Measurements from ENCODE around the gene SLMAP. TPM values are rescaled to one million over a fixed set of nuclear protein-coding genes. Genes with fewer than 3 reads are reported as not detected.

Gene SLMAP
- total and polyA plus RNA-seq, 2 donors, result 25.8 to 36.3 TPM

- Histone ChIP-seq H3K27ac (ENCODE audit: low read depth in 1 of 2, low read length in 1 of 2) (peak overlapping the region in 1 of 2 donors; percentile 37), H3K4me3 (ENCODE audit: low read length in 2 of 2) (no peak overlapping the region), H3K27me3 (ENCODE audit: control insufficient read depth in 2 of 2, insufficient read depth in 1 of 2, low read length in 1 of 2) (no peaks in the 10 kb centered on the region), H3K4me1 (ENCODE audit: control insufficient read depth in 2 of 2, insufficient read depth in 2 of 2, low read length in 2 of 2) (peaks cover 0 to 13% of the 10 kb centered on the region in 2 donors), H3K9me3 (ENCODE audit: control insufficient read depth in 2 of 2, insufficient read depth in 1 of 2, low read length in 1 of 2) (peaks cover 0 to 2% of the 10 kb centered on the region in 2 donors), H3K36me3 (ENCODE audit: control insufficient read depth in 2 of 2, insufficient read depth in 2 of 2, low read length in 1 of 2) (no peaks in the 10 kb centered on the region)
- WGBS, result 57% methylated on average over 19 of the region's 19 CpGs
- DNase-seq (ENCODE audit: low read depth in 6 of 9, low spot score in 9 of 9), result no peak
Measured at GRCh38 chr3:57959423-57960173, 203.5 kb downstream of the SLMAP start.

- DNase-seq (ENCODE audit: low read depth in 6 of 9, low spot score in 9 of 9), result no peak
- no peaks in the 10 kb centered on the region for H3K27me3 ChIP-seq (ENCODE audit: control insufficient read depth in 2 of 2, insufficient read depth in 1 of 2, low read length in 1 of 2)
- peaks cover 0 to 13% of the 10 kb centered on the region in 2 donors for H3K4me1 ChIP-seq (ENCODE audit: control insufficient read depth in 2 of 2, insufficient read depth in 2 of 2, low read length in 2 of 2)
- no peak overlapping the region for H3K4me3 ChIP-seq (ENCODE audit: low read length in 2 of 2)
- peaks cover 0 to 2% of the 10 kb centered on the region in 2 donors for H3K9me3 ChIP-seq (ENCODE audit: control insufficient read depth in 2 of 2, insufficient read depth in 1 of 2, low read length in 1 of 2)
- H3K36me3 ChIP-seq (ENCODE audit: control insufficient read depth in 2 of 2, insufficient read depth in 2 of 2, low read length in 1 of 2), result no peaks in the 10 kb centered on the region
- WGBS, result 89% methylated on average over 4 of the region's 4 CpGs
- H3K27ac ChIP-seq (ENCODE audit: low read depth in 1 of 2, low read length in 1 of 2), result no peak overlapping the region
Measured at GRCh38 chr3:57960174-57960505, 204.0 kb downstream of the SLMAP start.

DNA sequence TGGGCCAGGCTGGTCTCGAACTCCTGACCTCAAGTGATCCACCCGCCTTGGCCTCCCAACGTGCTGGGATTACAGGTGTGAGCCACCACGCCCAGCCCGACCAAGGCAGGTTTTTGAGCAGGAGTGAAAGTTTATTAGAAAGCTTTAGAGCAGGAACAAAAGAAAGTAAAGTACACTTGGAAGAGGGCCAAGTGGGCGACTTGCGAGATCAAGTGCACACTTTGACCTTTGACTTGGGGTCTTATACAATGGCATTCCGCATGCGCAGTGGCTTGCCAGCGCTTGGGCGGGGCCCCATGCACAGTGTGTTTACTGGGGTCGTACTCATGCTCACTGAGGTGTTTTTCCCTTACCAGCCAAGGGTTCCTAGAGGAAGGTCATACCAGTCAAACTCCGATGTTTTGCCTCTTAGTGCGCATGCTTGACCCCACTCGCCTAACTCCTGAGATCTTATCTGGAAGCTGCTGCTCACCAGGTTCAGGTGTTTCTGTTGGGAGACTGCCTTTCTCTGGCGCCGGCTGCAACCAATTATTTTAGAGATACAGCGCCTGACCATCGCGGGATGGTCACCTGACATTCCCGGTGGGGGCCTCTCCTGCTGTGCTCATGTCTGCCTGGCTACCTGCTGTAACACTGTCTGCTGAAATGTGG, 205.2 kb downstream of the SLMAP start:
- WGBS, result 93% methylated on average over 21 of the region's 21 CpGs
- H3K27ac ChIP-seq (ENCODE audit: low read depth in 1 of 2, low read length in 1 of 2), result no peak overlapping the region

DNA sequence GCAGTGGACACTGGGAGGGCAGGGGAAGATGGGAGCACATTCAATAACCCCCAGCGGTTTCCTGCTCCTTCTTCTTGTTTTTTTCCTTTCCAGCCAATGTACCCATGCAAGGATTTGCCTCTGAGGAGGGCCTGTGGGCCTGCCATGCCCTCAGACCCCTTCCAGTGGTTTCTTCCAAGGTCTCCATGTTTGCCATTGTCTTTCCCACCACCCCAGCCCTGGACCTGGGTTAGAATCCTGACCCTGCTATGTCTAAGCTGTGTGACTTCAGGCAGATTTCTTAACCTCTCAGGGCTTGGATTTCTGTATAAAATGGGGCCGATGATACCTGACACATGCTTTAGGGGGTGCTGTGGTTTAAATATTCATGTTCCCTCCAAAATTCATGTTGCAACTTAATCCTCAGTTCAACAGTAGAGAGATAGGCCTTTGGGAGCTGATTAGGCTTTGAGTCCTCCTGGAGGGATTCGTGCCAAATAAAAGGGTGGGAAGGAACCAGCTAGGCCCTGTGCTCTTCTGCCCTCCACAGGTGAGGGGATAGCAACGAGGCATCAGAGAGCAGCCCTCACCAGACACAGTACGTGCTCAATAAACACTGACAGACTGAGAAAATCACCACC, 205.8 kb downstream of the SLMAP start:
- WGBS, result 95% methylated on average over 5 of the region's 5 CpGs
- Histone ChIP-seq H3K9me3 (ENCODE audit: control insufficient read depth in 2 of 2, insufficient read depth in 1 of 2, low read length in 1 of 2) (peaks cover 0 to 2% of the 10 kb centered on the region in 2 donors), H3K36me3 (ENCODE audit: control insufficient read depth in 2 of 2, insufficient read depth in 2 of 2, low read length in 1 of 2) (no peaks in the 10 kb centered on the region), H3K4me1 (ENCODE audit: control insufficient read depth in 2 of 2, insufficient read depth in 2 of 2, low read length in 2 of 2) (peaks cover 0 to 17% of the 10 kb centered on the region in 2 donors), H3K27ac (ENCODE audit: low read depth in 1 of 2, low read length in 1 of 2) (no peak overlapping the region), H3K4me3 (ENCODE audit: low read length in 2 of 2) (no peak overlapping the region), H3K27me3 (ENCODE audit: control insufficient read depth in 2 of 2, insufficient read depth in 1 of 2, low read length in 1 of 2) (no peaks in the 10 kb centered on the region)
- DNase-seq (ENCODE audit: low read depth in 6 of 9, low spot score in 9 of 9), result peak in 2 of 9 donors; percentile 35 to 63

More for the DNA sequence above, 205.2 kb downstream of the SLMAP start:
- Histone ChIP-seq H3K4me3 (ENCODE audit: low read length in 2 of 2) (no peak overlapping the region), H3K36me3 (ENCODE audit: control insufficient read depth in 2 of 2, insufficient read depth in 2 of 2, low read length in 1 of 2) (no peaks in the 10 kb centered on the region), H3K9me3 (ENCODE audit: control insufficient read depth in 2 of 2, insufficient read depth in 1 of 2, low read length in 1 of 2) (peaks cover 0 to 2% of the 10 kb centered on the region in 2 donors), H3K27me3 (ENCODE audit: control insufficient read depth in 2 of 2, insufficient read depth in 1 of 2, low read length in 1 of 2) (no peaks in the 10 kb centered on the region), H3K4me1 (ENCODE audit: control insufficient read depth in 2 of 2, insufficient read depth in 2 of 2, low read length in 2 of 2) (peaks cover 0 to 13% of the 10 kb centered on the region in 2 donors)
- DNase-seq (ENCODE audit: low read depth in 6 of 9, low spot score in 9 of 9), result no peak

- 98% methylated on average over 6 of the region's 6 CpGs for WGBS
- Histone ChIP-seq H3K4me3 (ENCODE audit: low read length in 2 of 2) (no peak overlapping the region), H3K27me3 (ENCODE audit: control insufficient read depth in 2 of 2, insufficient read depth in 1 of 2, low read length in 1 of 2) (no peaks in the 10 kb centered on the region), H3K4me1 (ENCODE audit: control insufficient read depth in 2 of 2, insufficient read depth in 2 of 2, low read length in 2 of 2) (peaks cover 0 to 22% of the 10 kb centered on the region in 2 donors), H3K27ac (ENCODE audit: low read depth in 1 of 2, low read length in 1 of 2) (no peak overlapping the region), H3K9me3 (ENCODE audit: control insufficient read depth in 2 of 2, insufficient read depth in 1 of 2, low read length in 1 of 2) (peaks cover 0 to 2% of the 10 kb centered on the region in 2 donors), H3K36me3 (ENCODE audit: control insufficient read depth in 2 of 2, insufficient read depth in 2 of 2, low read length in 1 of 2) (no peaks in the 10 kb centered on the region)
- no peak for DNase-seq (ENCODE audit: low read depth in 6 of 9, low spot score in 9 of 9)
Measured at GRCh38 chr3:57962448-57962834, 206.3 kb downstream of the SLMAP start.

- H3K4me1 ChIP-seq (ENCODE audit: control insufficient read depth in 2 of 2, insufficient read depth in 2 of 2, low read length in 2 of 2), result peaks cover 3 to 33% of the 10 kb centered on the region in 2 donors
- no peaks in the 10 kb centered on the region for H3K36me3 ChIP-seq (ENCODE audit: control insufficient read depth in 2 of 2, insufficient read depth in 2 of 2, low read length in 1 of 2)
- DNase-seq (ENCODE audit: low read depth in 6 of 9, low spot score in 9 of 9), result no peak
- H3K4me3 ChIP-seq (ENCODE audit: low read length in 2 of 2), result no peak overlapping the region
- no peak overlapping the region for H3K27ac ChIP-seq (ENCODE audit: low read depth in 1 of 2, low read length in 1 of 2)
- no peaks in the 10 kb centered on the region for H3K27me3 ChIP-seq (ENCODE audit: control insufficient read depth in 2 of 2, insufficient read depth in 1 of 2, low read length in 1 of 2)
- WGBS, result 95% methylated on average over 7 of the region's 7 CpGs
- no peaks in the 10 kb centered on the region for H3K9me3 ChIP-seq (ENCODE audit: control insufficient read depth in 2 of 2, insufficient read depth in 1 of 2, low read length in 1 of 2)
Measured at GRCh38 chr3:57963811-57964346, 207.8 kb downstream of the SLMAP start.

DNA sequence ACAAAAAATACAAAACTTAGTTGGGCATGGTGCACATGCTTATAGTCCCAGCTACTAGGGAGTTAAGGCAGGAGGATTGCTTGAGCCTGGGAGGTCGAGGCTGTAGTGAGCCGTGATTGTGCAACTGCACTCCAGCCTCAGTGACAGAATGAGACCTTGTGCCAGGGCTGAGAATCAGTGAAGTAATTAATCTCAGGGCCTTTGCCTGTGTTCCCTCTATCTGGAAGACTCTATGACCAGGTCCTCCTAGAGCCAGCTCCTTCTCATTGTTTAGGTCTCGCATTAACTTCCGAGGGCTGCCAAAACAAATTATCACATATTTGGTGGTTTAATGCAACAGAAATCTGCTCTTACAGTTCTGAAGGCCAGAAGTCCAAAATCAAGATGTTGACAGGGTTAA, 210.7 kb downstream of the SLMAP start:
- Histone ChIP-seq H3K4me3 (ENCODE audit: low read length in 2 of 2) (no peak overlapping the region), H3K9me3 (ENCODE audit: control insufficient read depth in 2 of 2, insufficient read depth in 1 of 2, low read length in 1 of 2) (no peaks in the 10 kb centered on the region), H3K27me3 (ENCODE audit: control insufficient read depth in 2 of 2, insufficient read depth in 1 of 2, low read length in 1 of 2) (no peaks in the 10 kb centered on the region), H3K36me3 (ENCODE audit: control insufficient read depth in 2 of 2, insufficient read depth in 2 of 2, low read length in 1 of 2) (no peaks in the 10 kb centered on the region), H3K4me1 (ENCODE audit: control insufficient read depth in 2 of 2, insufficient read depth in 2 of 2, low read length in 2 of 2) (peaks cover 3 to 27% of the 10 kb centered on the region in 2 donors), H3K27ac (ENCODE audit: low read depth in 1 of 2, low read length in 1 of 2) (no peak overlapping the region)
- WGBS, result 87% methylated on average over 4 of the region's 4 CpGs
- DNase-seq (ENCODE audit: low read depth in 6 of 9, low spot score in 9 of 9), result no peak

DNA sequence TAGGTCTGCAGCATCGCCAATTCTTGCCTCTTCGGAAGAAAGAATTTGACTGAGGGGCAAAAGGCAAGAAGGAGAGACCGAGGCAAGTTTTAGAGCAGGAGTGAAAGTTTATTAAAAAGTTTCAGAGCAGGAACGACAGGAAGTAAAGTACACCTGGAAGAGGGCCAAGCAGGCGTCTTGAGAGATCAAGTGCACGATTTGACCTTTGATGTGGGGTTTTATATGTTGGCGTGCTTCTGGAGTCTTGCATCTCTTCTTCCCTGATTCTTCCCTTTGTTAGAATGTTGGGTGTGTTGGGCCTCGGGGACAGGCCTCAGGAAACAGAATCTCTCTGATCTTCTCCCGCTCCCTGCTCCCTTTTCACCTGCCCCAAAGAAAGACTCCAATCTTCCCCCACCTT, 211.5 kb downstream of the SLMAP start:
- DNase-seq (ENCODE audit: low read depth in 6 of 9, low spot score in 9 of 9), result peak in 4 of 9 donors; percentile 52 to 83 (median 54)
- Histone ChIP-seq H3K36me3 (ENCODE audit: control insufficient read depth in 2 of 2, insufficient read depth in 2 of 2, low read length in 1 of 2) (no peaks in the 10 kb centered on the region), H3K9me3 (ENCODE audit: control insufficient read depth in 2 of 2, insufficient read depth in 1 of 2, low read length in 1 of 2) (no peaks in the 10 kb centered on the region), H3K27ac (ENCODE audit: low read depth in 1 of 2, low read length in 1 of 2) (peak overlapping the region in 1 of 2 donors; percentile 26), H3K4me1 (ENCODE audit: control insufficient read depth in 2 of 2, insufficient read depth in 2 of 2, low read length in 2 of 2) (peaks cover 8 to 32% of the 10 kb centered on the region in 2 donors), H3K4me3 (ENCODE audit: low read length in 2 of 2) (no peak overlapping the region), H3K27me3 (ENCODE audit: control insufficient read depth in 2 of 2, insufficient read depth in 1 of 2, low read length in 1 of 2) (no peaks in the 10 kb centered on the region)
- 27% methylated on average over 9 of the region's 9 CpGs for WGBS

- Histone ChIP-seq H3K27me3 (ENCODE audit: control insufficient read depth in 2 of 2, insufficient read depth in 1 of 2, low read length in 1 of 2) (no peaks in the 10 kb centered on the region), H3K9me3 (ENCODE audit: control insufficient read depth in 2 of 2, insufficient read depth in 1 of 2, low read length in 1 of 2) (no peaks in the 10 kb centered on the region), H3K36me3 (ENCODE audit: control insufficient read depth in 2 of 2, insufficient read depth in 2 of 2, low read length in 1 of 2) (no peaks in the 10 kb centered on the region), H3K27ac (ENCODE audit: low read depth in 1 of 2, low read length in 1 of 2) (no peak overlapping the region), H3K4me3 (ENCODE audit: low read length in 2 of 2) (no peak overlapping the region), H3K4me1 (ENCODE audit: control insufficient read depth in 2 of 2, insufficient read depth in 2 of 2, low read length in 2 of 2) (peaks cover 10 to 37% of the 10 kb centered on the region in 2 donors)
- 98% methylated on average over 5 of the region's 5 CpGs for WGBS
- no peak for DNase-seq (ENCODE audit: low read depth in 6 of 9, low spot score in 9 of 9)
Measured at GRCh38 chr3:57968501-57968900, 212.4 kb downstream of the SLMAP start.

Measured in thymus (tissue), 11 donors.